Hepatocyte (in vitro differentiated cells): ENCODE measurements around the gene TIRAP.

Source experiments
- CTCF ChIP-seq: fragments of 200-600 bp; sonication (generic); IDR thresholded peaks from 2 replicates; pipeline ENCODE4 v1.5.1; 2016; ENCODE audit warnings: antibody characterized with exemption, mild to moderate bottlenecking; ENCODE audit not compliant: poor library complexity
- EZH2 ChIP-seq: fragments of 200-600 bp; sonication (generic); IDR thresholded peaks from 2 replicates; pipeline ENCODE4 v1.6.1; 2016; ENCODE audit warnings: antibody characterized with exemption, mild to moderate bottlenecking, borderline replicate concordance
- EZH2phosphoT487 ChIP-seq: fragments of 200-600 bp; sonication (generic); IDR thresholded peaks from one replicate; pipeline ENCODE4 v1.6.1; 2018; ENCODE audit warnings: antibody characterized with exemption, mild to moderate bottlenecking, low read depth, moderate library complexity; ENCODE audit not compliant: unreplicated experiment, severe bottlenecking

GRCh38 chr11:126318574-126319373 lies 35.9 kb downstream of the TIRAP start:
- TF ChIP-seq EZH2 (no peak), CTCF (no peak), EZH2phosphoT487 (no peak)
